Stomach (tissue), 9 donors: ENCODE data around the gene IQCN. TPM values are rescaled to one million over a fixed set of nuclear protein-coding genes. Genes with fewer than 3 reads are reported as not detected.

Experiments
- DNase-seq, 2 donors: peaks; one replicate each; pipeline versions ENCODE4 v3.0.0 to v3.0.0-alpha.2; 2013 to 2019
- H3K27ac ChIP-seq, 5 donors: fragments of 200-600 bp in 4 of 5; sonication (generic) in 4 of 5; one replicate each; pipeline ENCODE4 v1.5.1; 2013 to 2019; ENCODE audit warnings: mild to moderate bottlenecking in 1 of 5, moderate library complexity in 1 of 5
- H3K27me3 ChIP-seq, 3 donors: fragments of 200-600 bp; sonication (generic); one replicate each; pipeline ENCODE4 v1.5.1; 2017 to 2019; ENCODE audit warnings: mixed run types in 1 of 3
- H3K36me3 ChIP-seq, 4 donors: fragments of 200-600 bp; sonication (generic); 1 replicate in 3 of 4; 2 replicates in 1 of 4; pipeline ENCODE4 v1.5.1; 2016 to 2019
- H3K4me1 ChIP-seq, 4 donors: fragments of 200-600 bp; sonication (generic); one replicate each; pipeline ENCODE4 v1.5.1; 2016 to 2019
- H3K4me3 ChIP-seq, 4 donors: fragments of 200-600 bp; sonication (generic) in 3 of 4; one replicate each; pipeline ENCODE4 v1.5.1; 2016 to 2019; ENCODE audit warnings: mild to moderate bottlenecking in 1 of 4
- H3K9me3 ChIP-seq, 4 donors: fragments of 200-600 bp; sonication (generic); one replicate each; pipeline ENCODE4 v1.5.1; 2016 to 2019
- EP300 ChIP-seq: sonication (generic); formaldehyde crosslinking; IDR thresholded peaks from one replicate; pipeline ENCODE4 v1.6.1; 2017; ENCODE audit warnings: antibody characterized with exemption
- POLR2A ChIP-seq, 4 donors: fragments of 450-650 bp; IDR thresholded peaks; one replicate each; pipeline ENCODE4 v1.6.1; 2016; ENCODE audit warnings: antibody characterized with exemption in 4 of 4, control low read depth in 2 of 4, mild to moderate bottlenecking in 1 of 4, moderate library complexity in 1 of 4
- POLR2AphosphoS5 ChIP-seq, 3 donors: sonication (generic); formaldehyde crosslinking; IDR thresholded peaks; one replicate each; pipeline ENCODE4 v1.6.1; 2016; ENCODE audit warnings: antibody characterized with exemption in 3 of 3
- WGBS, 5 donors: extraction: QIAGEN DNeasy Blood & Tissue Kit in 3 of 5; methylation state at CpG; one replicate each; pipeline versions ENCODE4 v1.1.5 to v1.1.7; 2013 to 2018; 5-methylcytosine and 5-hydroxymethylcytosine counted together
- intact Hi-C: fragments of 100-400 bp; cut with DNase I; formaldehyde crosslinking; loops from one replicate; pipeline ENCODE4 v1.15.1; 2023; ENCODE audit warnings: low total_unique reads
- polyA plus RNA-seq, 3 donors: library from polyadenylated mRNA; stranded (reverse); fragments of 200-250 nt; gene quantifications; one replicate each; pipeline ENCODE4 v1.2.3, GENCODE V29; 2013
- total RNA-seq, 5 donors: library from RNA; depleted of rRNA; stranded (reverse); fragments of >200 nt; gene quantifications; one replicate each; pipeline versions ENCODE4 v1.1.0 to v1.2.3, GENCODE V29; 2014 to 2016
- TF ChIP-seq, protein P1 (sequence below), 7 experiments: fragments of 450-650 bp in 4 of 7; fragments of 200-600 bp in 3 of 7; sonication (generic) in 3 of 7; IDR thresholded peaks; one replicate each; pipeline ENCODE4 v1.5.1; 2016 to 2019; ENCODE audit warnings: antibody characterized with exemption in 7 of 7, control low read depth in 2 of 7, mild to moderate bottlenecking in 1 of 7
- donor health status: healthy with polysubstance abuse.
- donor health status: Bipolar disorder and iron deficiency.
- donor health status: healthy.

IQCN gene
- total and polyA plus RNA-seq, 8 donors: 1.4 to 35.7 (median 2.7) TPM; not detected in 1

GRCh38 chr19:18304208-18304457, 29.9 kb upstream of the IQCN start:
- 0 to 10% (median 5%) methylated on average over 2 of the region's 2 CpGs for WGBS, 5 donors
- Histone ChIP-seq H3K27me3 (no peaks in the 10 kb centered on the region), H3K27ac (peak overlapping the region; percentile 95 to 98 (median 97)), H3K4me1 (peaks cover 52 to 89% (median 67%) of the 10 kb centered on the region in 4 donors), H3K36me3 (peaks cover 18 to 30% (median 22%) of the 10 kb centered on the region in 4 donors), H3K4me3 (peak overlapping the region; percentile 30 to 36 (median 34)), H3K9me3 (no peaks in the 10 kb centered on the region)
- no peak for TF ChIP-seq EP300
- intact Hi-C loops: no loop called here
- DNase-seq: no peak

GRCh38 chr19:18301718-18302111, 27.5 kb upstream of the IQCN start:
- Histone ChIP-seq H3K27me3 (no peaks in the 10 kb centered on the region), H3K36me3 (peaks cover 0 to 5% (median 1%) of the 10 kb centered on the region in 4 donors), H3K9me3 (no peaks in the 10 kb centered on the region), H3K27ac (peak overlapping the region in 4 of 5 donors; percentile 96 to 98 (median 98)), H3K4me1 (peaks cover 47 to 68% (median 60%) of the 10 kb centered on the region in 4 donors), H3K4me3 (no peak overlapping the region)
- TF ChIP-seq POLR2A (IDR thresholded peaks at IDR 0.05) (no peak), POLR2AphosphoS5 (IDR thresholded peaks at IDR 0.05) (no peak), EP300 (no peak)
- TF ChIP-seq, protein P1, sequence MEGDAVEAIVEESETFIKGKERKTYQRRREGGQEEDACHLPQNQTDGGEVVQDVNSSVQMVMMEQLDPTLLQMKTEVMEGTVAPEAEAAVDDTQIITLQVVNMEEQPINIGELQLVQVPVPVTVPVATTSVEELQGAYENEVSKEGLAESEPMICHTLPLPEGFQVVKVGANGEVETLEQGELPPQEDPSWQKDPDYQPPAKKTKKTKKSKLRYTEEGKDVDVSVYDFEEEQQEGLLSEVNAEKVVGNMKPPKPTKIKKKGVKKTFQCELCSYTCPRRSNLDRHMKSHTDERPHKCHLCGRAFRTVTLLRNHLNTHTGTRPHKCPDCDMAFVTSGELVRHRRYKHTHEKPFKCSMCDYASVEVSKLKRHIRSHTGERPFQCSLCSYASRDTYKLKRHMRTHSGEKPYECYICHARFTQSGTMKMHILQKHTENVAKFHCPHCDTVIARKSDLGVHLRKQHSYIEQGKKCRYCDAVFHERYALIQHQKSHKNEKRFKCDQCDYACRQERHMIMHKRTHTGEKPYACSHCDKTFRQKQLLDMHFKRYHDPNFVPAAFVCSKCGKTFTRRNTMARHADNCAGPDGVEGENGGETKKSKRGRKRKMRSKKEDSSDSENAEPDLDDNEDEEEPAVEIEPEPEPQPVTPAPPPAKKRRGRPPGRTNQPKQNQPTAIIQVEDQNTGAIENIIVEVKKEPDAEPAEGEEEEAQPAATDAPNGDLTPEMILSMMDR (IDR thresholded peaks at IDR 0.05): no peak
- no peak for DNase-seq
- 34 to 59% (median 54%) methylated on average over 4 of the region's 4 CpGs for WGBS, 5 donors
- intact Hi-C loops: no loop called here

GRCh38 chr19:18300930-18301717, 26.9 kb upstream of the IQCN start:
- Histone ChIP-seq H3K4me3 (no peak overlapping the region), H3K4me1 (peaks cover 43 to 63% (median 54%) of the 10 kb centered on the region in 4 donors), H3K9me3 (no peaks in the 10 kb centered on the region), H3K36me3 (no peaks in the 10 kb centered on the region), H3K27ac (peak overlapping the region; percentile 47 to 98 (median 97)), H3K27me3 (no peaks in the 10 kb centered on the region)
- intact Hi-C loops: no loop called here
- DNase-seq: peak; percentile 72 to 86
- WGBS, 5 donors: 39 to 68% (median 43%) methylated on average over 5 to 18 of the region's 18 CpGs
- TF ChIP-seq POLR2A (IDR thresholded peaks at IDR 0.05) (no peak), POLR2AphosphoS5 (IDR thresholded peaks at IDR 0.05) (peak in 2 of 3 donors; percentile 41 to 83), EP300 (no peak)
- TF ChIP-seq, protein P1 (IDR thresholded peaks at IDR 0.05): no peak

- WGBS, 5 donors: 88 to 97% (median 96%) methylated on average over 9 of the region's 9 CpGs
- Histone ChIP-seq H3K27me3 (no peaks in the 10 kb centered on the region), H3K9me3 (no peaks in the 10 kb centered on the region), H3K36me3 (no peaks in the 10 kb centered on the region), H3K4me3 (no peak overlapping the region), H3K27ac (peak overlapping the region in 2 of 5 donors; percentile 97 to 98), H3K4me1 (peaks cover 29 to 48% (median 40%) of the 10 kb centered on the region in 4 donors)
- DNase-seq: no peak
- no peak for TF ChIP-seq POLR2AphosphoS5 (IDR thresholded peaks at IDR 0.05)
- TF ChIP-seq, protein P1 (IDR thresholded peaks at IDR 0.05): no peak
- TF ChIP-seq EP300: no peak
- TF ChIP-seq POLR2A (IDR thresholded peaks at IDR 0.05): no peak
- intact Hi-C loops: no loop called here
Observed at GRCh38 chr19:18299654-18300053, 25.4 kb upstream of the IQCN start.

GRCh38 chr19:18298601-18299000, 24.3 kb upstream of the IQCN start:
- TF ChIP-seq POLR2A (IDR thresholded peaks at IDR 0.05): no peak
- TF ChIP-seq, protein P1 (IDR thresholded peaks at IDR 0.05): no peak
- no peak for TF ChIP-seq EP300
- TF ChIP-seq POLR2AphosphoS5 (IDR thresholded peaks at IDR 0.05): no peak
- intact Hi-C loops: no loop called here
- DNase-seq: no peak
- peak overlapping the region in 2 of 5 donors; percentile 54 to 98 for H3K27ac ChIP-seq
- no peaks in the 10 kb centered on the region for H3K9me3 ChIP-seq
- H3K36me3 ChIP-seq: no peaks in the 10 kb centered on the region
- no peak overlapping the region for H3K4me3 ChIP-seq
- no peaks in the 10 kb centered on the region for H3K27me3 ChIP-seq
- peaks cover 21 to 44% (median 33%) of the 10 kb centered on the region in 4 donors for H3K4me1 ChIP-seq
- WGBS, 5 donors: 72 to 85% (median 78%) methylated on average over 6 of the region's 6 CpGs
